IPS DF 6.9 (cell line): ENCODE data around the gene PALS1.
A peak's percentile ranks its signal among the peaks of the same experiment; 100 is the strongest.

ENCODE experiments used
- DNase-seq: peaks from one replicate; pipeline ENCODE4 v3.0.0-alpha.2; 2013; ENCODE audit warnings: low read depth, low spot score
- H3K27ac ChIP-seq: one replicate; pipeline ENCODE4 v1.5.1; 2013; ENCODE audit warnings: low read length, control low read depth
- H3K27me3 ChIP-seq: 2 replicates; pipeline ENCODE4 v1.6.1; 2013; ENCODE audit warnings: mild to moderate bottlenecking, low read length; ENCODE audit not compliant: control insufficient read depth, insufficient read depth
- H3K36me3 ChIP-seq: 2 replicates; pipeline ENCODE4 v1.6.1; 2013; ENCODE audit warnings: low read length; ENCODE audit not compliant: control insufficient read depth, insufficient read depth
- H3K4me1 ChIP-seq: 2 replicates; pipeline ENCODE4 v1.6.1; 2013; ENCODE audit warnings: low read length; ENCODE audit not compliant: control insufficient read depth, insufficient read depth
- H3K4me3 ChIP-seq: 2 replicates; pipeline ENCODE4 v1.5.1; 2013; ENCODE audit warnings: mild to moderate bottlenecking, low read length
- H3K9me3 ChIP-seq: 2 replicates; pipeline ENCODE4 v1.6.1; 2013; ENCODE audit warnings: low read length, inconsistent platforms; ENCODE audit not compliant: control insufficient read depth, insufficient read depth
- WGBS: extraction: QIAGEN DNeasy Blood & Tissue Kit; methylation state at CpG from one replicate; pipeline ENCODE4 v1.1.7; 2013; ENCODE audit warnings: mixed read lengths, missing lambda C conversion rate; ENCODE audit not compliant: insufficient read length, insufficient coverage; 5-methylcytosine and 5-hydroxymethylcytosine counted together

Gene PALS1

DNA sequence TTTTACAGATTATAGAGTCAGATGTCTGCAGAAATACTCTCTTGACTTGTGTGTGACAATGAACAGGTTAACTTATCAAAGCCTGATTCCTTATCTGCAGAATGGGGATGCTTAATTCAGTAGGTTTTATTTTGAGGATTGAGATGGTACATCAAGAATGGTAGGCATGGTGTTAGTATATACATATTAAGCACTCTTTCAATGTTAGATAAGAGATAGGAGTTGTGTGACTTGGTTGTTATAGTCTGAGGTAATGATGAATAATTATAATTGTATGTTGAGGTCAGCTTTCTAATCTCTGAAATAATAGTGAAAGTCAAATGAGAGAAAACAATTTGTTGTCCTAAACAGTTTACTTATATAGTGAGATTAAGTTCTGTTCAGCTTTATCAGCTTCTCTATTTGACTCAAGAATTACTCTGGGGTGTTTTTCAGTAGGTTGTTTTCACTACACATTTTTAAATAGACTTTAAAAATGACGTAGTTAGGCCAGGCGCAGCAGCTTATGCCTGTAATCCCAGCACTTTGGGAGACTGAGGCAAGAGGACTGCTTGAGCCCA, 11.9 kb downstream of the PALS1 start:
- H3K27me3 ChIP-seq: no peaks in the 10 kb centered on the region
- no peak overlapping the region for H3K27ac ChIP-seq
- DNase-seq: no peak
- no CpG with 5 or more reads among the region's 2 CpGs for WGBS
- H3K4me3 ChIP-seq: no peak overlapping the region
- H3K4me1 ChIP-seq: no peaks in the 10 kb centered on the region
- H3K9me3 ChIP-seq: no peaks in the 10 kb centered on the region
- H3K36me3 ChIP-seq: no peaks in the 10 kb centered on the region

GRCh38 chr14:67257906-67258305, 16.7 kb downstream of the PALS1 start:
- WGBS: no CpG with 5 or more reads among the region's 3 CpGs
- no peaks in the 10 kb centered on the region for H3K36me3 ChIP-seq
- no peak for DNase-seq
- H3K27me3 ChIP-seq: no peaks in the 10 kb centered on the region
- H3K27ac ChIP-seq: no peak overlapping the region
- H3K4me1 ChIP-seq: no peaks in the 10 kb centered on the region
- no peaks in the 10 kb centered on the region for H3K9me3 ChIP-seq
- no peak overlapping the region for H3K4me3 ChIP-seq

DNA sequence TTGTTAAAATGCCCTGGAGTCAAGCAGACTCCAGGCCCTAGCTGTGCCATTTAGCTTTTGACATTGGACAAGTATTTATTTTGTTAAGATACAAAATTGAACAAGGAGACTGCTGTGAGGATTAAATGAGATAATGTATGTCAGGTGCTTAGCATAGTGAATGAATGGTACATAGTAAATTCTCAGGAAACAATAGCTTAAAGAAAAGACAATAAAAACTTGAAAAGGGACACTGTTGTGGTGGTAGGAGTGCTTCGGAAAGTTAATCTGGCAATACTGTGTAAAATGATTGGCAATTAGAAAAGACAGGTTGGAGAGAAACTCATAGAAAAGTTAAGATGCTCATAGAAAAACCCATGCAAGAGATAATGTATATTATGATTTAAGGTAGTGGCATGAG, 19.7 kb downstream of the PALS1 start:
- no peaks in the 10 kb centered on the region for H3K36me3 ChIP-seq
- no CpG with 5 or more reads among the region's 1 CpG for WGBS
- no peaks in the 10 kb centered on the region for H3K27me3 ChIP-seq
- H3K4me1 ChIP-seq: no peaks in the 10 kb centered on the region
- H3K9me3 ChIP-seq: no peaks in the 10 kb centered on the region
- no peak overlapping the region for H3K4me3 ChIP-seq
- no peak overlapping the region for H3K27ac ChIP-seq
- no peak for DNase-seq

GRCh38 chr14:67263499-67264149, 22.4 kb downstream of the PALS1 start:
- DNase-seq: no peak
- 100% methylated on average over 1 of the region's 5 CpGs for WGBS
- Histone ChIP-seq H3K36me3 (no peaks in the 10 kb centered on the region), H3K4me1 (peaks cover 1% of the 10 kb centered on the region; the same call in 1 of the 2 replicates), H3K27me3 (no peaks in the 10 kb centered on the region), H3K4me3 (no peak overlapping the region), H3K27ac (no peak overlapping the region), H3K9me3 (no peaks in the 10 kb centered on the region)

DNA sequence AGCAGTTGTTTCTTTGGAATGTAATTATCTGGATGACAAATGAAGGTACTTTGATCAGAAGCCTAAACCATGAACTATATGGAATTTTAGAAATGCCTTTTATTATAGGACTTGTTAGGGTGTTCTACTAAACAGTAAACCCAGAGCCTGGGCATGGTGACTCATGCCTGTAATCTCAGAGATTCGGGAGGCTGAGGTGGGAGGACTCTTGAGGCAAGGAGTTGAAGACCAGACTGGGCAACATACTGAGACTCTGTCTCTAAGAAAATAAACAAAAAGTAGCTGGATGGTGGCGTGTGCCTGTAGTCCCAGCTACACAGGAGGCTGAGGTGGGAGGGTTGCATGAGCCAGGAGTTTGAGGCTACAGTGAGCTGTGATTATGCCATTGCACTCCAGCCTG, 23.9 kb downstream of the PALS1 start:
- no peaks in the 10 kb centered on the region for H3K36me3 ChIP-seq
- peaks cover 2% of the 10 kb centered on the region for H3K4me1 ChIP-seq
- WGBS: no CpG with 5 or more reads among the region's 2 CpGs
- no peaks in the 10 kb centered on the region for H3K9me3 ChIP-seq
- H3K27me3 ChIP-seq: no peaks in the 10 kb centered on the region
- H3K4me3 ChIP-seq: no peak overlapping the region
- no peak for DNase-seq
- no peak overlapping the region for H3K27ac ChIP-seq

GRCh38 chr14:67267576-67268328, 26.5 kb downstream of the PALS1 start:
- Histone ChIP-seq H3K4me1 (peaks cover 2% of the 10 kb centered on the region), H3K27ac (no peak overlapping the region)
- DNase-seq: no peak

GRCh38 chr14:67268426-67269150, 27.4 kb downstream of the PALS1 start:
- Histone ChIP-seq H3K27me3 (no peaks in the 10 kb centered on the region), H3K4me3 (no peak overlapping the region), H3K9me3 (no peaks in the 10 kb centered on the region), H3K27ac (no peak overlapping the region), H3K4me1 (peaks cover 2% of the 10 kb centered on the region), H3K36me3 (no peaks in the 10 kb centered on the region)
- DNase-seq: peak; percentile 79
- WGBS: no CpG with 5 or more reads among the region's 11 CpGs

More at GRCh38 chr14:67267576-67268328, 26.5 kb downstream of the PALS1 start:
- Histone ChIP-seq H3K27me3 (no peaks in the 10 kb centered on the region), H3K4me3 (no peak overlapping the region), H3K36me3 (no peaks in the 10 kb centered on the region), H3K9me3 (no peaks in the 10 kb centered on the region)
- WGBS: 93% methylated on average over 1 of the region's 4 CpGs

- Histone ChIP-seq H3K9me3 (no peaks in the 10 kb centered on the region), H3K4me3 (no peak overlapping the region), H3K27me3 (no peaks in the 10 kb centered on the region), H3K36me3 (no peaks in the 10 kb centered on the region), H3K27ac (no peak overlapping the region), H3K4me1 (peaks cover 2% of the 10 kb centered on the region)
- no CpG with 5 or more reads among the region's 4 CpGs for WGBS
- DNase-seq: no peak
Measured at GRCh38 chr14:67269298-67270060, 28.2 kb downstream of the PALS1 start.

DNA sequence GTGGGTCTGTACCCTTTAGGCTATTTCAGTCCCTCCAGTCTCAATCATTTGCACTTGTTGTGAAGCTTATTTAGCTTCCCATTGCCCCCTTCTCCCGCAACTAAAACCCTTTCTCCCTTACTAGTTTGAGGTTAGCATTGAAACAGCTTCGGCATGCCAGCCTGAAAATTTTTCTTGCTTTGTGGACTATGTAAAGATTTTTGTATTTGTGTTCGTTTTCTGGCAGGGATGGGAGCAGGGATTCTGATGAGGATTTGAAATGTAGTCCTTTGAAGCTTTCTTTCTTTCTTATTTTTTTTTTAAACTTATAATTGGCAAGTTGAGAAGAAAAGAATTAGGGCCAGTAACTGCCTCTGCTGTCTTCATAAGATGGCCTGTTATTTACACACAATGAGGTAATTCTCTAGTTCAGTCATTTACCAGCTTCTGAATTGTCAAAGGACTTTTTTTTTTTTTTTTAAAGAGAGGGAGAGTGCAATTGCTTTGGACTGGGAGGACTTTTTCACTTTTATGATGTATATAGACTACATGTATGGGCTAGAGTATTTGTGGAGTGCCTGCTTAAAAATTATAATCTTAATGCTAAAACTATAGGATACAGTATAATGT, 29.0 kb downstream of the PALS1 start:
- no CpG with 5 or more reads among the region's 3 CpGs for WGBS
- H3K4me1 ChIP-seq: peaks cover 2% of the 10 kb centered on the region
- H3K9me3 ChIP-seq: no peaks in the 10 kb centered on the region
- H3K36me3 ChIP-seq: no peaks in the 10 kb centered on the region
- no peaks in the 10 kb centered on the region for H3K27me3 ChIP-seq
- DNase-seq: no peak
- no peak overlapping the region for H3K4me3 ChIP-seq
- no peak overlapping the region for H3K27ac ChIP-seq
